OCI-LY7 (cell line): ENCODE data around the gene CLCNKB. TPM values are rescaled to one million over a fixed set of nuclear protein-coding genes. Genes with fewer than 3 reads are reported as not detected.

Experiments used
- BruUV-seq: library from RNA; stranded (reverse); fragments of 400-500 nt; replicated peaks from 2 replicates; lab custom pipeline; 2021; lab: Mats Ljungman, UMichigan
- CTCF ChIA-PET: fragments of 300-600 bp; sonication (Branson Sonifier 250); formaldehyde crosslinking; loops from one replicate; lab custom pipeline; 2022; ENCODE audit warnings: antibody characterized with exemption; ENCODE audit not compliant: unreplicated experiment; lab: Charles Lee
- POLR2A ChIA-PET: fragments of 300-600 bp; sonication (Branson Sonifier 250); formaldehyde crosslinking; loops from one replicate; lab custom pipeline; 2022; ENCODE audit warnings: antibody characterized with exemption; lab: Charles Lee
- DNase-seq: peaks from one replicate; pipeline ENCODE4 v3.0.0-alpha.2; 2015; ENCODE audit warnings: low spot score
- H2AFZ ChIP-seq: fragments of 200-600 bp; sonication (generic), shearing (Covaris generic); 2 replicates; pipeline ENCODE4 v1.6.1; 2014; ENCODE audit warnings: mild to moderate bottlenecking, antibody characterized with exemption, low read length, moderate library complexity
- H3K27ac ChIP-seq: fragments of 200-600 bp; sonication (generic); 2 replicates; pipeline ENCODE4 v1.5.1; 2014; ENCODE audit warnings: mixed run types, low read depth, mild to moderate bottlenecking, moderate library complexity, low read length, inconsistent platforms; ENCODE audit not compliant: poor library complexity, severe bottlenecking
- H3K36me3 ChIP-seq: fragments of 200-600 bp; sonication (generic); 2 replicates; pipeline ENCODE4 v1.6.1; 2014; ENCODE audit warnings: mild to moderate bottlenecking, antibody characterized with exemption, low read length, moderate library complexity, mixed read lengths; ENCODE audit not compliant: insufficient read depth
- H3K4me1 ChIP-seq: fragments of 200-600 bp; sonication (generic); 2 replicates; pipeline ENCODE4 v1.5.1; 2014; ENCODE audit warnings: mild to moderate bottlenecking, low read length; ENCODE audit not compliant: insufficient read depth, poor library complexity, severe bottlenecking
- H3K4me2 ChIP-seq: fragments of 200-600 bp; sonication (generic); 2 replicates; pipeline ENCODE4 v1.6.1; 2014; ENCODE audit warnings: mild to moderate bottlenecking, low read length
- H3K4me3 ChIP-seq: fragments of 200-600 bp; sonication (generic); 2 replicates; pipeline ENCODE4 v1.5.1; 2014; ENCODE audit warnings: mild to moderate bottlenecking, low read depth, low read length; ENCODE audit not compliant: poor library complexity, severe bottlenecking
- H3K79me2 ChIP-seq: fragments of 200-600 bp; sonication (generic); 2 replicates; pipeline ENCODE4 v1.6.1; 2016; ENCODE audit warnings: low read depth, mild to moderate bottlenecking, low read length, moderate library complexity, mixed read lengths; ENCODE audit not compliant: insufficient read depth
- H3K9me2 ChIP-seq: fragments of 200-600 bp; sonication (generic); 2 replicates; pipeline ENCODE4 v1.6.1; 2016; ENCODE audit warnings: mild to moderate bottlenecking, low read length, mixed read lengths; ENCODE audit not compliant: insufficient read depth
- H3K9me3 ChIP-seq: fragments of 200-600 bp; sonication (generic); 2 replicates; pipeline ENCODE4 v1.6.1; 2014; ENCODE audit warnings: mild to moderate bottlenecking, mixed run types, low read length, mixed read lengths
- H4K20me1 ChIP-seq: fragments of 200-600 bp; sonication (generic); 2 replicates; pipeline ENCODE4 v1.6.1; 2014; ENCODE audit warnings: mild to moderate bottlenecking, antibody characterized with exemption, low read length, moderate library complexity, mixed read lengths; ENCODE audit not compliant: insufficient read depth
- CTCF ChIP-seq: fragments of 200-600 bp; sonication (generic); conservative IDR thresholded peaks from 2 replicates; pipeline ENCODE4 v1.5.1; 2014; ENCODE audit warnings: mild to moderate bottlenecking, antibody characterized with exemption, low read length, moderate library complexity, mixed read lengths
- EZH2phosphoT487 ChIP-seq: fragments of 200-600 bp; sonication (generic); IDR thresholded peaks from 2 replicates; pipeline ENCODE4 v1.6.1; 2018; ENCODE audit warnings: low read depth, borderline replicate concordance, mild to moderate bottlenecking, mixed run types, antibody characterized with exemption, low read length, moderate library complexity, mixed read lengths
- intact Hi-C: fragments of 100-400 bp; cut with micrococcal nuclease; formaldehyde crosslinking; loops from one replicate; pipeline ENCODE4 v1.10.0; 2022; ENCODE audit not compliant: unreplicated experiment
- total RNA-seq, 2 experiments: library from RNA; depleted of rRNA in 1 of 2; stranded (reverse); fragments of >200 nt in 1 of 2; shearing (Covaris generic) in 1 of 2; gene quantifications; 2 replicates each; pipeline ENCODE4 v1.2.3, GENCODE V29; 2014 to 2022

Gene CLCNKB
- total RNA-seq, 2 experiments from 2014 or later = not detected

- intact Hi-C loops = no loop called here
- H2AFZ ChIP-seq = no peak overlapping the region
- H4K20me1 ChIP-seq = no peaks in the 10 kb centered on the region
- no peak for TF ChIP-seq CTCF
- TF ChIP-seq EZH2phosphoT487 = no peak
- H3K9me3 ChIP-seq = no peaks in the 10 kb centered on the region
- H3K4me3 ChIP-seq = no peak overlapping the region
- DNase-seq = no peak
- CTCF ChIA-PET = no interaction called here
- H3K27ac ChIP-seq = no peak overlapping the region
- H3K4me1 ChIP-seq = peaks cover 16% of the 10 kb centered on the region
- BruUV-seq = no TSS peak
- no peaks in the 10 kb centered on the region for H3K9me2 ChIP-seq
- no peak overlapping the region for H3K4me2 ChIP-seq
- H3K36me3 ChIP-seq = no peaks in the 10 kb centered on the region
- POLR2A ChIA-PET = no interaction called here
- H3K79me2 ChIP-seq = no peaks in the 10 kb centered on the region
Observed at GRCh38 chr1:16076031-16076864, 32.7 kb downstream of the CLCNKB start.

GRCh38 chr1:16076865-16077238, 33.3 kb downstream of the CLCNKB start:
- Histone ChIP-seq H3K27ac (no peak overlapping the region), H3K36me3 (no peaks in the 10 kb centered on the region), H3K4me1 (peaks cover 16% of the 10 kb centered on the region), H3K4me2 (no peak overlapping the region), H3K9me3 (no peaks in the 10 kb centered on the region), H3K4me3 (no peak overlapping the region), H4K20me1 (no peaks in the 10 kb centered on the region), H2AFZ (no peak overlapping the region), H3K9me2 (no peaks in the 10 kb centered on the region), H3K79me2 (no peaks in the 10 kb centered on the region)
- TF ChIP-seq CTCF (no peak), EZH2phosphoT487 (no peak)
- CTCF ChIA-PET = no interaction called here
- BruUV-seq = no TSS peak
- DNase-seq = no peak
- intact Hi-C loops = no loop called here
- POLR2A ChIA-PET = no interaction called here
